ENCODE data around the gene MAEL.

Gene MAEL

GRCh38 chr1:167057241-167057688 is 68.2 kb downstream of the MAEL start:
- peak; percentile 52 for DNase-seq

- peak; percentile 73 for DNase-seq
These were observed 70.1 kb downstream of the MAEL start for GRCh38 chr1:167059045-167059808.

GRCh38 chr1:167059809-167060107 is 70.7 kb downstream of the MAEL start:
- no peak for DNase-seq

- DNase-seq = no peak
These were observed 71.3 kb downstream of the MAEL start for GRCh38 chr1:167060141-167061072.

- no peak for DNase-seq
These were observed 72.0 kb downstream of the MAEL start for GRCh38 chr1:167061073-167061464.

GRCh38 chr1:167064621-167065020 is 75.5 kb downstream of the MAEL start:
- DNase-seq = no peak

GRCh38 chr1:167065471-167065870 is 76.4 kb downstream of the MAEL start:
- DNase-seq = no peak

- DNase-seq = peak; percentile 75
These were observed 77.4 kb downstream of the MAEL start for GRCh38 chr1:167066333-167067122.

GRCh38 chr1:167067904-167068303 is 78.8 kb downstream of the MAEL start:
- no peak for DNase-seq

GRCh38 chr1:167068761-167069160 is 79.7 kb downstream of the MAEL start:
- no peak for DNase-seq

GRCh38 chr1:167071286-167071685 is 82.2 kb downstream of the MAEL start:
- no peak for DNase-seq

Measured in midbrain (tissue), 1 donor.